ENCODE results near the gene PLCB1.

DNA sequence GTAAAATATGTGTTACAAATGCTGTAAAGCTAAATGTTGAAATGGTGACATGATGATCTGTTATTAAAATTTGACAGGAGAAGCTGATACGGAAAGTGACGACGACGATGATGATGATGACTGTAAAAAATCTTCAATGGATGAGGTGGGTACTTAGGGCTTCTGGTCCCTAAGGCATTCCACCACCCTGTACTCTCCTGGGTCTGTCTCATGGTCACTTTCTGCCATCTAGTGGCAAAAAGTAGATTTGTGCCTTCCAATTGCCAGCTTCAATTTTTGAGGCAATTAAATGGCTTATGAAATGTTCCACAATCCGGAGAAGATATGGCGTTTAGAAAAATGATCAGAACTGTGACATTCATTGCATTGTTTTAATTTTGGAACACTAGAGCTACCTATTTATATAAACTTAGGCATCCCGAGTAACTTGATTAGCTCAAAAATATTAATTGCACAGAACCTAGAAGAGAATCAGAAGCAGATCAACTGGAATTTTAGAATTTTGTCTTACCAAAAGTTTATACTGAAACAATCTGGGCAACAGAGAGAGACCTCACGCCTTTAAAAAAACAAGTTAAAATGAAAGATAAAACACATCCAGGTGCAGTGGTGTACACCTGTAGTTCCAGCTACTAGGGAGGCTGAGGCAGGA, 590.3 kb downstream of the PLCB1 start:
- TF ChIP-seq CTCF (conservative IDR thresholded peaks at IDR 0.05; ENCODE audit: low read depth, low read length): peak; percentile 93
- no peak for TF ChIP-seq EZH2 (IDR thresholded peaks at IDR 0.05; ENCODE audit: low read length, unreplicated experiment)

All from PC-3 (cell line).